GM15510 (cell line): Measurements from ENCODE around the gene ULK2.

Experiments used
- POLR2A ChIP-seq: IDR thresholded peaks from 3 replicates; pipeline ENCODE4 v1.6.1; 2011; ENCODE audit warnings: borderline replicate concordance; ENCODE audit not compliant: insufficient read length; ENCODE audit errors: extremely low read depth

The ULK2 gene

DNA sequence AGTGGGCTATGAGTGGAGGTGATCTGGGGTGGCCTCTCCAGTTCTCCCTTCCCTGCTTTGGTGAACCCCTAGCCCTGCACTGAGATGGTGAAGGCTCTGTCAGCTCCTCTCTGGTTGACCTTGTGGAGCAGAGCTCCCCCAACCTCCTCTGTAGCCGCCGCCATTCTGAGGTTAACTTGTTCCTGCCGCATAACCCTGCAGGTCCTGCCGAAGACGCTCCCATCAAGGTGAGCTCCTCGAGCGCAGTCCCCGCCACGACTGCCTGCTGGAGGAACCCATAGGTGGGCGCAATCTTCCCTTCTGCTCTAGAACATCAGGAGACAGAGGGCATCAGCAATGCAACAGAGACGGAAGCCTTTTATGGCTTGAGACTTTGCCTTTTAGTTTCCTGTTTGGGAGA, 136.1 kb downstream of the ULK2 start:
- TF ChIP-seq POLR2A: no peak

DNA sequence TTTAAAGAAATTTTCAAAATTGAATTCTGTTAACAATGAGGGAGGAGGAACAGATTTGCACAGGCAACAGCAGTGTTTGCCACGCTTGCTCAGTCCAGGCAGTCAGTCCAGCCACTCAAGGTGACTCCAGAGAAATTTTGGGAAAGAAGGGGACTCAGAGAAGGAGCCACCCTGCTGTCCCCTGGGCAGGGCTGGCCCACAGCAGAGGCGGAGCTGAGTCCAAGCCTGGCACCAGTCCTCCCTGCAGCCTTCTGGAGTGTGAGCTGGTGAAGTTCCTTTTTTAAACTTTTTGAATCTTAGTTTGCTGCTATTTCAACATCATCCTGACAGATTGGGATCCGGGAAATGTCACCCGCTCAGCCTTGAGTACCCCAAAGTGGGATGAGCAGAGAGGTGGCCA, 136.9 kb downstream of the ULK2 start:
- no peak for TF ChIP-seq POLR2A

DNA sequence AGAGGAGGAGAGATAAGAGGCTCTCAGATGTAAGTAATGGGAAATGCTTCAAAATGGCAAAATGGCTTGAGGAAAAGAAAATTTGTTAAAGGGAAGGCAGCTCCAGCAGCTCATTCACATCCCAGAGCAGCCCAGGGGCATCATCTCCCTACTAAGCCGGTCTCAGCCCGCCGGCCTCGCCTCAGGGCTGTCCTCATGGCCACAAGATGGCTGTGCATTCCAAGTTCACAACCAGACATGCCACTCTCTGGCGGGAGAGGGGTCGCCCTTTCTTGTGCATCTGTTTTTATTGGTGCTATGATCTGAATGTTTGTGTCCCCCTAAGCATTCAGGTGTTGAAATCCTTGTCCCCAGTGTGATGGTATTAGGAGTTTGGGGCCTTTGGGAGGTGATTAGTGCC, 137.8 kb downstream of the ULK2 start:
- TF ChIP-seq POLR2A: no peak

DNA sequence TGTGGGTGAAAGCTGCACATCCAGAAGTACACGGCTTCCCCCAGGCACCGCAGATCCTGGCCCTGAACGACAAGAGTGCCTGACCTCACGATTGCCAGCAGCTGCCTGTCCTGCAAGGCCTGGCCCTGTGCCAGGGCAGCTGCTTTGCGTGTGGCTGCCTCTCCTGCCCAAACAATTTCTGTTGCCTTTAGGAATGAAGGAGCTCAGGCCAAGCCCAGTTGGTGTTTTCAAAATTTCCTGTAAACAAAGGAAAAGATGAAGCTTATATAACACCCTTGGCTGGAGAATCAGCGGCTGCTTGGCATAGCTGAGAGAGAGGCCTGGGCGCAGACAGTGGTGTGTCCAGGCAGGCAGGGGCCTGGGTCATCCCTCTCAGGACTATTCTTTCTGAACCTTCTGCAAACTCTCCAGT, 139.6 kb downstream of the ULK2 start:
- no peak for TF ChIP-seq POLR2A

DNA sequence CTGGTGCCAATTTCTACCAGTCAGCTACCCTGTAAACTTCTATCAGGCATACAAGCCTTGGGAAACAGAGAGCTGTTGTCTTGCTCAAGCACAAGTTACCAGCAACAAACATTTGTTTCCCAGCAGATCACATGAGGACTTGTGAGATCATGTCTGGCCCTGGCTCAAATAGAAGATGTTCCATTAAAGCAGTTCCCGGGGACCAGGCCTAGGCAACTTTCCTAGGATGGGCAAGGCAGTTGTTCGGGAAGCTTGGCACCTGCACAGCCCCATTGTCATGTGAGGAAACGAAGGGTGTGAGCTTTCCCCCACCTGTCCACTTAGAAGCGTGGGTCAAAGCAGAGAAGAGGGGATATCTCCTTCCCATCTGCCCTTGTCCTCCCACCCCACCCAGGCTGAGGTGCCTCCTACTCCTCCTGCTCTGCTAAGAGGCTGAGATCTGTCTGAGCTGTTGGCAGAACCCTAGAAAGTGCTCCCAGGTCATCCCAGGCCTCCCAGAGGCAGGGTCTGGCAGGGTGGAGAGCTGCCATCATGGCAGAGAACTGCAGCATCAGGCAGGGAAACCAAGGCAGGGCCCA, 140.1 kb downstream of the ULK2 start:
- TF ChIP-seq POLR2A: no peak

DNA sequence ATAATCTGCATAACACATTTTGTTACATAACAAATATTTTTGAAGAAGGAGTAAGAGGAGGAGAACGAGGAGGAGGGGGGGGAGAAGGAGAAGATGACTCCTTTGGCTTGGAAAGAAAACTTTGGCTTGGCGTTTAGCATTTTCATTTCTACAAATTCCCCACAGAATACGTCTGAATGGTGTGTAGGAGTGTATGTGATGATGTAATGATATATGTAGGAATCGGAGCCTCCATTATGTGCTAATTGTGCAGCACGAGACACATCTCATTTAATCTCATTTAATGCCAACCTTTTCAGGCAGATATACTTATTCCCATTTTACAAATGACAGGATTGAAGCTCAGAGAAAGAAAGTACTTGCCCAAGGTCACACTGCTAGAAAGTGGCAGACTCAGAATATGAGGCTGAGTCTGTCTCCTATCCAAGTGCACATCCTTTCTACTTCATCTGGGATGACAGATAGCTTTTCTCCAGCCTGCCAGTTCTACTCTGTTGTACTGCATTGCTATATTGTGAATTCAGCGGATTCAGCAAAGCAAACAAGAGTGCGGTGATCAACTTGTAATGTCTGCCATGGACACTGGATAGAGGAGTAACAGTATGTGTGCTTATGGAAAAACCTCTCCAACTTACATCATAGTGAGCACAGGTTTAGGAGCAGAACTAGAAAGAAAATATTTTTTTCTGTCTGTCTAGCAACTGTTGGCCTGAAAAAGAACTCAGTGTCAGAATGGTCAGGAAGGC, 140.9 kb downstream of the ULK2 start:
- TF ChIP-seq POLR2A: no peak

DNA sequence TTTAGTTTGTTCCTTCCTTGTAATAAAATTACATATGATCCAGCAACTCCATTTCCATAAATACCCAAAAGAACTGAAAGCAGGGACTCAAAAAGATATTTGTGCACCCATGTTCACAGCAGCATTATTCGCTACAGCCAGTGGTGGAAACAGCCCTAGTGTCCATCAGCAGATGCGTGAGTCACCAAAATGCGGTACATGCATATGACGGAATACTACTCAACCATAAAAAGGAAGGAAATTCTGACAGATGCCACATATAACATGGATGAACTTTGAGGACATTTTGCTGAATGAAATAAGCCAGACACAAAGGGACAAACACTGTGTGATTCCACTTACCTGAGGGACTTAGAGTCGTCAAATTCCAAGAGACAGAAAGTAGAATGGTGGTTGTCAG, 142.2 kb downstream of the ULK2 start:
- no peak for TF ChIP-seq POLR2A

DNA sequence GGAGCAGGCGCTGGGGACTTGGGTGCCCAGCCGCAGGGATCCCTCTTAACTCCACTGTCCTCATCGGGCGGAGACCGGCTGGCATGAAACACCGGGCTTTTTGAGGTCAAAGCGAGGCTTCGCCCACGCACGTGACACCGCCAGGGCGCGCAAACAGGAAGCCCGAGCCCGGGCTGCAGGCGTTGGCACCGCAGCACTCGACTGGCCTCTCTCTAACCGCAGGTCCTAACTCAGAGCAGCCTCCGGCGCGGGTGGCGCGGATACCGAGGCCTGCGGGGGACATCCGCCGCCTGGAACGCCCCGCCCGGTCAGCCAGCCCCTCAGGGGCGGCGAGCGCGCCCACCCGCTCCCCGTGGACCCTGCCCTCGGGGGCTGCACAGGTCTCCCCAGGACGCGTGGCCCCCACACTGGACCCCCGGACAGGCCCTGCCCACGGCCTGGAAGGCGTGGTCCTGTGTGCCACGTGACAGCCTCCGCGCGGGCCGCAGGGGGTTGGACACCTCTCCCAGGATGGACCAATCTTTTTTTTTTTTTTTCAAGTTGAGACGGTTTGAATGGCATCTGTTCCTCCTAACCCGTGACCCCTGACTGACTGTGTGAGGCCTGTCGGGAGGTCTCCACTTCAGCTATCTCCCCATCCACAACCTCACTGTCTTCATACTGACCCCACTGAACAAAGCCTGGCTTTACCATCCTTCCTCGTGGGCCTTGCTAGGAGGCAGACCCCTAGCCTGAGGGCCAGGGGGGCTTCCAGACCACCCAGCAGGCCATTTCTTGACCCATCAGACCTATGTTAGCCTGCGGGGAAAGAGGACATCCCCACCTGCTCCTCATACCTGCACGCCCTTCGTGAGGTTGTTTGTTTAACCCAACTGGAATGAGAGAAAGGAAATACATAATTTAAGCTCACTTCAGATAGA, 143.0 kb downstream of the ULK2 start:
- no peak for TF ChIP-seq POLR2A

DNA sequence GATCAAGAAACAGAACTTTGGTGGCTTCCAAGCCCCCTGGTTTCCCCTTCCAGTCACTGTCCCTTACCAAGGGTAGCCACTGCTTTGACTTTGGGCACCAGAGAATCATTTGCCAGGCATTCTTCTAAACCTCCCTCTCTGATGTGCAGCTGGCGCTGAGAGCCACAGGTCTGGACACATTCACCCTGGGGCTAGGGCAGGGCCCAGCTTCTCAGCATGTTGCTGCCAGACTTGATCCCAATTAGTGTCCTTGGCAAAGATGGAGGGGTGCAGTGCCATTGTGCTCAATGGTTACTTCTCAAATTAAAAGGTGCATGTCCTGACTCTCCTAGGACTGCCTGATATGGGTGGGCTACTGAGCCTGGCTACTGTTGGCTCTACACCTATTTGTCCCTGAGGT, 143.8 kb downstream of the ULK2 start:
- TF ChIP-seq POLR2A: no peak
